Prostate gland (tissue), 2 donors: ENCODE measurements around the gene FBXO44. TPM values are rescaled to one million over a fixed set of nuclear protein-coding genes. Genes with fewer than 3 reads are reported as not detected.

Experiments used
- DNase-seq: peaks from one replicate; pipeline ENCODE4 v3.0.0-alpha.2; 2019; ENCODE audit warnings: low spot score
- H3K27ac ChIP-seq, 2 donors: fragments of 200-600 bp; sonication (generic); 2 replicates each; pipeline ENCODE4 v1.5.1; 2017 to 2019
- H3K27me3 ChIP-seq: fragments of 200-600 bp; sonication (generic); replicated peaks from 2 replicates; pipeline ENCODE4 v1.5.1; 2019; ENCODE audit not compliant: insufficient read depth
- H3K36me3 ChIP-seq, 2 donors: fragments of 200-600 bp; sonication (generic); 1 replicate in 1 of 2; 2 replicates in 1 of 2; pipeline versions ENCODE4 v1.5.1 to v1.8.1; 2017 to 2019
- H3K4me1 ChIP-seq: fragments of 200-600 bp; sonication (generic); replicated peaks from 2 replicates; pipeline ENCODE4 v1.5.1; 2019
- H3K4me3 ChIP-seq, 2 donors: fragments of 200-600 bp; sonication (generic); 2 replicates each; pipeline ENCODE4 v1.5.1; 2017 to 2019
- H3K9me3 ChIP-seq: fragments of 200-600 bp; sonication (generic); 2 replicates; pipeline ENCODE4 v1.5.1; 2017
- POLR2A ChIP-seq: fragments of 450-650 bp; IDR thresholded peaks from one replicate; pipeline ENCODE4 v1.6.1; 2016; ENCODE audit warnings: antibody characterized with exemption, mild to moderate bottlenecking
- POLR2AphosphoS5 ChIP-seq: sonication (generic); formaldehyde crosslinking; IDR thresholded peaks from one replicate; pipeline ENCODE4 v1.6.1; 2017; ENCODE audit warnings: antibody characterized with exemption
- WGBS: methylation state at CpG from one replicate; pipeline ENCODE4 v1.1.5; 2018; 5-methylcytosine and 5-hydroxymethylcytosine counted together
- intact Hi-C: fragments of 100-400 bp; cut with DNase I; formaldehyde crosslinking; loops from one replicate; pipeline ENCODE4 v1.14.2; 2022
- total RNA-seq, 2 donors: library from RNA; depleted of rRNA; stranded (reverse); fragments of >200 nt; gene quantifications; one replicate each; pipeline ENCODE4 v1.1.0, GENCODE V29; 2016
- TF ChIP-seq, protein P1 (sequence below), 4 experiments: fragments of 200-600 bp in 2 of 4; fragments of 450-650 bp in 2 of 4; sonication (generic) in 2 of 4; IDR thresholded peaks; 1 replicate in 3 of 4; 2 replicates in 1 of 4; pipeline ENCODE4 v1.5.1; 2016 to 2019; ENCODE audit warnings: antibody characterized with exemption in 4 of 4, mild to moderate bottlenecking in 2 of 4, moderate library complexity in 2 of 4

Gene FBXO44
- total RNA-seq, 2 donors from 2014 or later: 29.5 to 51.2 TPM

DNA sequence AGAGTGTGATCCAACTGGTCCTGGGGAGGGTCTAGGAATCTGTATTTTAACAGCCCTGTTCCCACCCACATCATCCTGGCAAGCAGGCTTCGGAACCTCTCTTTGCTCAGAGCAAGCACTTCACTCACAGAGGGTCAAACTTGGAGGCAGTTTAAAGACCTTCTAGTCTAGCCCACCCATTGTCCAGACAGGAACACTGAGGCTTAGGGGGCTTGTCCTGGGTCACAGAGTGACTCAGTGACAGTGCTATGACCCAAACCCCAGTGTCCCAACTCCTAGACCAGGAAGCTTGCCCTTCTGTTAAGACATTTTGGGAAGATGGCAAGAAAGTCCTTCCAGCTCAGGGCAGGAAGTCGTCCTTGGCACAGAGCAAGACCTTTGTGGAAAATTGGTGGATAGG lies 36.9 kb upstream of the FBXO44 start:
- H3K27ac ChIP-seq: no peak overlapping the region
- H3K4me1 ChIP-seq: no peaks in the 10 kb centered on the region
- no peaks in the 10 kb centered on the region for H3K36me3 ChIP-seq
- no peaks in the 10 kb centered on the region for H3K9me3 ChIP-seq
- H3K4me3 ChIP-seq: no peak overlapping the region
- WGBS: 89% methylated on average over 2 of the region's 2 CpGs
- intact Hi-C loops: no loop called here
- H3K27me3 ChIP-seq: no peaks in the 10 kb centered on the region
- DNase-seq: no peak
- TF ChIP-seq POLR2A: no peak
- TF ChIP-seq, protein P1, sequence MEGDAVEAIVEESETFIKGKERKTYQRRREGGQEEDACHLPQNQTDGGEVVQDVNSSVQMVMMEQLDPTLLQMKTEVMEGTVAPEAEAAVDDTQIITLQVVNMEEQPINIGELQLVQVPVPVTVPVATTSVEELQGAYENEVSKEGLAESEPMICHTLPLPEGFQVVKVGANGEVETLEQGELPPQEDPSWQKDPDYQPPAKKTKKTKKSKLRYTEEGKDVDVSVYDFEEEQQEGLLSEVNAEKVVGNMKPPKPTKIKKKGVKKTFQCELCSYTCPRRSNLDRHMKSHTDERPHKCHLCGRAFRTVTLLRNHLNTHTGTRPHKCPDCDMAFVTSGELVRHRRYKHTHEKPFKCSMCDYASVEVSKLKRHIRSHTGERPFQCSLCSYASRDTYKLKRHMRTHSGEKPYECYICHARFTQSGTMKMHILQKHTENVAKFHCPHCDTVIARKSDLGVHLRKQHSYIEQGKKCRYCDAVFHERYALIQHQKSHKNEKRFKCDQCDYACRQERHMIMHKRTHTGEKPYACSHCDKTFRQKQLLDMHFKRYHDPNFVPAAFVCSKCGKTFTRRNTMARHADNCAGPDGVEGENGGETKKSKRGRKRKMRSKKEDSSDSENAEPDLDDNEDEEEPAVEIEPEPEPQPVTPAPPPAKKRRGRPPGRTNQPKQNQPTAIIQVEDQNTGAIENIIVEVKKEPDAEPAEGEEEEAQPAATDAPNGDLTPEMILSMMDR (IDR thresholded peaks at IDR 0.05): no peak
- TF ChIP-seq POLR2AphosphoS5: no peak

DNA sequence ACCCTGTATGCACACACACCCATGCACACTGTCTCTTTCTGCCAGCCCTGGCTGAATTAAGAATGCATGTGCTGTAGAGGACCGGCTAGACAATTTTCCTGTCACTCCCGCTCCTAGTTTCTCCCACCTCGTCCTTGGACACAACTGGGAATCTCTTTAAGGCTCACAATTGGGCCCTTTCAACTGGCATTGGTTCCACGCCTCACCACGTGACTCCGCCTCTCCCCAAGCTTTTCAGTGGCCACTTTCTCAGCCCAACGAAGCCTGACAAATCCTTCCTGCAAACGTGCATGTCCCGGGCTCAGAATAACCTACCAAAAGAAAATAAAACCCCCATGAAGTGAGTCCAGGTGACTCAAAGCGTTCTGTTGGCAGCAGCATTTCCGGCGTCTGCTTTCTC lies 34.3 kb upstream of the FBXO44 start:
- no peak for DNase-seq
- 53% methylated on average over 12 of the region's 12 CpGs for WGBS
- intact Hi-C loops: no loop called here

DNA sequence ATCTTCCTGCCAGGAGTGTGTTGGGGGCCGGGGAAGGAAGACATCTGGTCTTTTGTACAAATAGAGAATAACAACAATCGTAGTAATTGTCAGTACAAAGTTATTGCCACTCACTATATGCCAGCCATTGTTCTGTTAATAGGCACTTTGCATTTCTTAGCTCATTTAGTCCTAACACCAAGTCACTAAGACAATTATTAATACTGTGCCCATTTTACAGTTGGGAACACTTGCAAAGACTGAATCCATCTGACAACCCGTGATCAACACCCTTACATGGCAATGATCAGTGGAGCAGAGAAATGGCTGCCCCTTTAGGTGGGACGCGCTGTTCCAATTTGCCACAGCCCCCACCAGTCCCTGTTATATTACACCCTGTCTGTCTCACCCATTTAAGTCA lies 33.8 kb upstream of the FBXO44 start:
- Histone ChIP-seq H3K4me3 (no peak overlapping the region), H3K4me1 (no peaks in the 10 kb centered on the region), H3K9me3 (no peaks in the 10 kb centered on the region), H3K36me3 (no peaks in the 10 kb centered on the region), H3K27ac (no peak overlapping the region), H3K27me3 (peaks cover under 1% of the 10 kb centered on the region)
- TF ChIP-seq, protein P1 (IDR thresholded peaks at IDR 0.05): no peak
- no peak for TF ChIP-seq POLR2A
- no peak for TF ChIP-seq POLR2AphosphoS5
- 72% methylated on average over 5 of the region's 5 CpGs for WGBS
- DNase-seq: no peak
- intact Hi-C loops: no loop called here

More for the DNA sequence above, 34.3 kb upstream of the FBXO44 start:
- Histone ChIP-seq H3K9me3 (no peaks in the 10 kb centered on the region), H3K27ac (no peak overlapping the region), H3K36me3 (no peaks in the 10 kb centered on the region), H3K27me3 (no peaks in the 10 kb centered on the region), H3K4me1 (no peaks in the 10 kb centered on the region), H3K4me3 (no peak overlapping the region)
- TF ChIP-seq, protein P1 (IDR thresholded peaks at IDR 0.05): no peak
- TF ChIP-seq POLR2AphosphoS5 (no peak), POLR2A (no peak)

DNA sequence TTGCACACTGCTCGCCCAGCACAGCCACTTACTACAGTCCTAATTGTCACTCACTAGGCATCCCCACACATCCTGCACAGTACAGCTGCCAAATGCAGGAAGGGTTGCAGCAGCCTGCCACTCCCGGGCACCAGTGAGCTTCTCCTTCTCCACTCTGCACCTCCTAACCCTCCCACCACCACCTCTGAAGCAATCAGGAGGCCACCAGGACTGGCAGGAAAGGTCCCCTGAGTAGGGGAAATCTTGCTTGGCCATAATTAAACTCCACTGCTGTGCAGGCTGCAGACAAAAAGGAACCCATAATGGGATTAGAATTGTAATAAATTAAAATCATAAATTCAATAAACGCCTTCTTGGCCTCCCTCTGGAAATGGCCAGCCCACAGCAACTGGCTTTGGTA lies 32.3 kb upstream of the FBXO44 start:
- H3K36me3 ChIP-seq: no peaks in the 10 kb centered on the region
- intact Hi-C loops: no loop called here
- no peak overlapping the region for H3K4me3 ChIP-seq
- H3K27me3 ChIP-seq: peaks cover 2% of the 10 kb centered on the region
- H3K27ac ChIP-seq: no peak overlapping the region
- no peaks in the 10 kb centered on the region for H3K9me3 ChIP-seq
- no peak for DNase-seq
- TF ChIP-seq, protein P1 (IDR thresholded peaks at IDR 0.05): no peak
- TF ChIP-seq POLR2A: no peak
- H3K4me1 ChIP-seq: no peaks in the 10 kb centered on the region
- WGBS: 49% methylated on average over 3 of the region's 3 CpGs

DNA sequence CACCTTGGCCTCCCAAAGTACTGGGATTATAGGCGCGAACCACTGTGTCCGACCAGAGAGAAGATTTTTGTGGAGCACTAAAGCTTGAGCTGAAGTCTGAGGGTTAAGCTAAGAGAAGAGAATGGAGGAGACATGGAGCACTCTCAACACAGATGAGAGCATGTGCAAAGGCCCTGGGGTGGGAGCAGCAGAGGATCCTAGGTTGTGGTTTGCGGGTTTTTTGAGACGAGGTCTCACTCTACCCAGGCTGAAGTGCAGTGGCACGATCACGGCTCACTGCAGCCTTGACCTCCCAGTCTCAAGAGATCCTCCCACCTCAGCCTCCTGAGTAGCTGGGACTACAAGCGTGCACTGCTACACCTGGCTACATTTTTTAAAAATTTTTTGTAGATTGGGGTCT lies 31.0 kb upstream of the FBXO44 start:
- TF ChIP-seq, protein P1 (IDR thresholded peaks at IDR 0.05): no peak
- whole genome bisulfite sequencing: 82% methylated on average over 8 of the region's 8 CpGs
- Histone ChIP-seq H3K4me1 (no peaks in the 10 kb centered on the region), H3K27me3 (peaks cover 2% of the 10 kb centered on the region), H3K4me3 (no peak overlapping the region), H3K9me3 (no peaks in the 10 kb centered on the region), H3K36me3 (no peaks in the 10 kb centered on the region), H3K27ac (no peak overlapping the region)
- no peak for DNase-seq
- intact Hi-C loops: no loop called here
